ENCODE measurements around the gene SLCO2A1.

DNA sequence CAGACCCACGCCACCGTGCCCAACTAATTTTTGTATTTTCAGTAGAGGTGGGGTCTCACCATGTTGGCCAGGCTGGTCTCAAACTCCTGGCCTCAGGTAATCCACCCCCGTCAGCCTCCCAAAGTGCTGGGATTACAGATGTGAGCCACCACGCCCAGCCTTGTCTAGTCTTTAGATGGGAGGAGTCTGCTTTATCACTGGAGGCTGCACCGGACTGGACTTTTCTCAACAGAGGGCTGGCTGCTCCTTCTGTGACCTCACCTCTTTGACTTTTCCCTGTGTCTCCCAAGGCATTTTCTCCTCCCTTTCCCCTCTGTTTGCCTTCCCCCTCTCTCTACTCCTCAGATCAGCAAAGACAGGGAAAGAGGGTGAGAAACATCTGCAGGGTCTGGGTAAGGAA, 28.5 kb downstream of the SLCO2A1 start:
- TF ChIP-seq, protein P1, sequence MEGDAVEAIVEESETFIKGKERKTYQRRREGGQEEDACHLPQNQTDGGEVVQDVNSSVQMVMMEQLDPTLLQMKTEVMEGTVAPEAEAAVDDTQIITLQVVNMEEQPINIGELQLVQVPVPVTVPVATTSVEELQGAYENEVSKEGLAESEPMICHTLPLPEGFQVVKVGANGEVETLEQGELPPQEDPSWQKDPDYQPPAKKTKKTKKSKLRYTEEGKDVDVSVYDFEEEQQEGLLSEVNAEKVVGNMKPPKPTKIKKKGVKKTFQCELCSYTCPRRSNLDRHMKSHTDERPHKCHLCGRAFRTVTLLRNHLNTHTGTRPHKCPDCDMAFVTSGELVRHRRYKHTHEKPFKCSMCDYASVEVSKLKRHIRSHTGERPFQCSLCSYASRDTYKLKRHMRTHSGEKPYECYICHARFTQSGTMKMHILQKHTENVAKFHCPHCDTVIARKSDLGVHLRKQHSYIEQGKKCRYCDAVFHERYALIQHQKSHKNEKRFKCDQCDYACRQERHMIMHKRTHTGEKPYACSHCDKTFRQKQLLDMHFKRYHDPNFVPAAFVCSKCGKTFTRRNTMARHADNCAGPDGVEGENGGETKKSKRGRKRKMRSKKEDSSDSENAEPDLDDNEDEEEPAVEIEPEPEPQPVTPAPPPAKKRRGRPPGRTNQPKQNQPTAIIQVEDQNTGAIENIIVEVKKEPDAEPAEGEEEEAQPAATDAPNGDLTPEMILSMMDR (conservative IDR thresholded peaks at IDR 0.05 in 1 of 2, IDR thresholded peaks at IDR 0.05 in 1 of 2; ENCODE audit: low read depth in 1 of 2, low read length in 2 of 2), result no peak
- no peak for TF ChIP-seq EZH2 (IDR thresholded peaks at IDR 0.05; ENCODE audit: low read length, missing control alignments)

Data from fibroblast of lung (primary cell).